ENCODE data around the gene RELN.
A peak's percentile ranks its signal among the peaks of the same experiment; 100 is the strongest.
"Not testable (repeated sequence)": the region's sequence is repeated elsewhere in the genome, so short reads cannot be mapped to it uniquely, and the experiment has no call there.

Gene RELN

GRCh38 chr7:103989200-103989784, at the start of gene RELN:
Gene RELN (minus strand): TSS chr7:103989658. CDS start chr7:103989356, 302 bp downstream.
- peak; percentile 15 for DNase-seq

GRCh38 chr7:104038136-104038535, 48.7 kb upstream of the RELN start:
- no peak for DNase-seq

GRCh38 chr7:104036889-104037288, 47.4 kb upstream of the RELN start:
- not testable (repeated sequence) for DNase-seq

- DNase-seq, result no peak
Observed at GRCh38 chr7:104035351-104035750, 45.9 kb upstream of the RELN start.

- no peak for DNase-seq
Observed at GRCh38 chr7:104034679-104035078, 45.2 kb upstream of the RELN start.

- no peak for DNase-seq
Observed at GRCh38 chr7:104033837-104034236, 44.4 kb upstream of the RELN start.

- no peak for DNase-seq
Observed at GRCh38 chr7:104032486-104032885, 43.0 kb upstream of the RELN start.

GRCh38 chr7:104029765-104030164, 40.3 kb upstream of the RELN start:
- DNase-seq, result no peak

GRCh38 chr7:104024632-104025031, 35.2 kb upstream of the RELN start:
- no peak for DNase-seq

- no peak for DNase-seq
Observed at GRCh38 chr7:104023100-104023499, 33.6 kb upstream of the RELN start.

- DNase-seq, result no peak
Observed at GRCh38 chr7:104018425-104018824, 29.0 kb upstream of the RELN start.

- DNase-seq, result no peak
Observed at GRCh38 chr7:104017001-104017400, 27.5 kb upstream of the RELN start.

GRCh38 chr7:104012835-104013234, 23.4 kb upstream of the RELN start:
- DNase-seq, result no peak

- DNase-seq, result no peak
Observed at GRCh38 chr7:104011829-104012228, 22.4 kb upstream of the RELN start.

- no peak for DNase-seq
Observed at GRCh38 chr7:104010052-104010909, 20.8 kb upstream of the RELN start.

- no peak for DNase-seq
Observed at GRCh38 chr7:104008107-104008506, 18.6 kb upstream of the RELN start.

- no peak for DNase-seq
Observed at GRCh38 chr7:104007614-104008013, 18.2 kb upstream of the RELN start.

- DNase-seq, result no peak
Observed at GRCh38 chr7:104005197-104005596, 15.7 kb upstream of the RELN start.

- no peak for DNase-seq
Observed at GRCh38 chr7:103996639-103997038, 7.2 kb upstream of the RELN start.

GRCh38 chr7:103996017-103996551, 6.6 kb upstream of the RELN start:
- DNase-seq, result no peak

GRCh38 chr7:103995554-103995953, 6.1 kb upstream of the RELN start:
- DNase-seq, result no peak

GRCh38 chr7:103993551-103993950, 4.1 kb upstream of the RELN start:
- DNase-seq, result no peak

- DNase-seq, result no peak
Observed at GRCh38 chr7:103991406-103991805, 1.9 kb upstream of the RELN start.

- no peak for DNase-seq
Observed at GRCh38 chr7:103990991-103991390, 1.5 kb upstream of the RELN start.

Data from DMS79 treated with DMSO at 0.1 percent for 48 hours (cell line).